ENCODE results near the gene CHD6.

Gene CHD6

DNA sequence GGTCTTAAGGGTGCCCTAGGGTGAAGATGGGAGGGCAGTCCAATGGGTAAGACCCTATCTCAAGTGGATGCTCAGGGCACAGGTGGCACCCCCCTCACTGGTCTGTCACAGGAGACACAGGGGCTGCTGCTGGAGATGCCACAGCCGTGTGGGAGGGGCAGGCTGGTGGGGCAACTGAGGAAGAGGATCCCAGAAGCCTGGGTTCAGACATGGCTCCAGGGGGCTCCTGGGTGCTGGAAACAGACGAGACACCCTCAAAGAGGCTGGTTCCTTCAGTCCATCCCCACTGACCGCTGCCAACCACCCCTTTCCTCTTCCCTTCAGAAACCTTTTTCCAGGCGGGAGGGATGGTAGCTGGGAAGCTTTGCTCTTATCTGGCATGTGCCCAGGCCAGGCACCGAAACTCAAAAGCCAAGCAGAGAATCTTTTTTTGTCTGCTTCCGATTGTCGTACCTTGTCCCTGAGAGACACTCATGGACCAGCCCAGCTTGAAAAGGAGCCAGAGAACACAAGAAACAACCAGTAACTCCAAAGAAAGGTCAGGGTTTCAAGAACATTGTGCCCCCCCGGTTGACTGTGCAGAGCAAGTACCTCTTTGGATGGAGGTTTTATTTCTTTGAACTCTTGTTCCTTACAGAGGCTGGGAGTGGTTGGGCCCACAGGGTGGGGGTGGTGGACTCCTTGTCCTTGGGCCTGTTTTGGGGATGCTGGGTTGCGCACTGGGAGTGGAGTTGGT, 223.1 kb downstream of the CHD6 start:
- TF ChIP-seq POLR2AphosphoS5 (IDR thresholded peaks at IDR 0.05; ENCODE audit: low read depth) (no peak), GABPA (IDR thresholded peaks at IDR 0.05; ENCODE audit: low read depth) (no peak), SPI1 (IDR thresholded peaks at IDR 0.05; ENCODE audit: borderline replicate concordance, low read depth) (no peak)
- TF ChIP-seq, protein P1, sequence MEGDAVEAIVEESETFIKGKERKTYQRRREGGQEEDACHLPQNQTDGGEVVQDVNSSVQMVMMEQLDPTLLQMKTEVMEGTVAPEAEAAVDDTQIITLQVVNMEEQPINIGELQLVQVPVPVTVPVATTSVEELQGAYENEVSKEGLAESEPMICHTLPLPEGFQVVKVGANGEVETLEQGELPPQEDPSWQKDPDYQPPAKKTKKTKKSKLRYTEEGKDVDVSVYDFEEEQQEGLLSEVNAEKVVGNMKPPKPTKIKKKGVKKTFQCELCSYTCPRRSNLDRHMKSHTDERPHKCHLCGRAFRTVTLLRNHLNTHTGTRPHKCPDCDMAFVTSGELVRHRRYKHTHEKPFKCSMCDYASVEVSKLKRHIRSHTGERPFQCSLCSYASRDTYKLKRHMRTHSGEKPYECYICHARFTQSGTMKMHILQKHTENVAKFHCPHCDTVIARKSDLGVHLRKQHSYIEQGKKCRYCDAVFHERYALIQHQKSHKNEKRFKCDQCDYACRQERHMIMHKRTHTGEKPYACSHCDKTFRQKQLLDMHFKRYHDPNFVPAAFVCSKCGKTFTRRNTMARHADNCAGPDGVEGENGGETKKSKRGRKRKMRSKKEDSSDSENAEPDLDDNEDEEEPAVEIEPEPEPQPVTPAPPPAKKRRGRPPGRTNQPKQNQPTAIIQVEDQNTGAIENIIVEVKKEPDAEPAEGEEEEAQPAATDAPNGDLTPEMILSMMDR (IDR thresholded peaks at IDR 0.05; ENCODE audit: insufficient read depth, low read length): no peak
- TF ChIP-seq, protein P2, sequence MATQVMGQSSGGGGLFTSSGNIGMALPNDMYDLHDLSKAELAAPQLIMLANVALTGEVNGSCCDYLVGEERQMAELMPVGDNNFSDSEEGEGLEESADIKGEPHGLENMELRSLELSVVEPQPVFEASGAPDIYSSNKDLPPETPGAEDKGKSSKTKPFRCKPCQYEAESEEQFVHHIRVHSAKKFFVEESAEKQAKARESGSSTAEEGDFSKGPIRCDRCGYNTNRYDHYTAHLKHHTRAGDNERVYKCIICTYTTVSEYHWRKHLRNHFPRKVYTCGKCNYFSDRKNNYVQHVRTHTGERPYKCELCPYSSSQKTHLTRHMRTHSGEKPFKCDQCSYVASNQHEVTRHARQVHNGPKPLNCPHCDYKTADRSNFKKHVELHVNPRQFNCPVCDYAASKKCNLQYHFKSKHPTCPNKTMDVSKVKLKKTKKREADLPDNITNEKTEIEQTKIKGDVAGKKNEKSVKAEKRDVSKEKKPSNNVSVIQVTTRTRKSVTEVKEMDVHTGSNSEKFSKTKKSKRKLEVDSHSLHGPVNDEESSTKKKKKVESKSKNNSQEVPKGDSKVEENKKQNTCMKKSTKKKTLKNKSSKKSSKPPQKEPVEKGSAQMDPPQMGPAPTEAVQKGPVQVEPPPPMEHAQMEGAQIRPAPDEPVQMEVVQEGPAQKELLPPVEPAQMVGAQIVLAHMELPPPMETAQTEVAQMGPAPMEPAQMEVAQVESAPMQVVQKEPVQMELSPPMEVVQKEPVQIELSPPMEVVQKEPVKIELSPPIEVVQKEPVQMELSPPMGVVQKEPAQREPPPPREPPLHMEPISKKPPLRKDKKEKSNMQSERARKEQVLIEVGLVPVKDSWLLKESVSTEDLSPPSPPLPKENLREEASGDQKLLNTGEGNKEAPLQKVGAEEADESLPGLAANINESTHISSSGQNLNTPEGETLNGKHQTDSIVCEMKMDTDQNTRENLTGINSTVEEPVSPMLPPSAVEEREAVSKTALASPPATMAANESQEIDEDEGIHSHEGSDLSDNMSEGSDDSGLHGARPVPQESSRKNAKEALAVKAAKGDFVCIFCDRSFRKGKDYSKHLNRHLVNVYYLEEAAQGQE (IDR thresholded peaks at IDR 0.05; ENCODE audit: insufficient replicate concordance, low read depth): no peak
- Histone ChIP-seq H3K27me3 (ENCODE audit: insufficient read depth, poor library complexity, severe bottlenecking) (no peaks in the 10 kb centered on the region), H3K4me3 (replicated peaks; ENCODE audit: insufficient read depth, low read length) (no peak overlapping the region), H3K27ac (replicated peaks) (no peak overlapping the region)
- DNase-seq (ENCODE audit: low read depth in 1 of 2, low spot score in 1 of 2): no peak

DNA sequence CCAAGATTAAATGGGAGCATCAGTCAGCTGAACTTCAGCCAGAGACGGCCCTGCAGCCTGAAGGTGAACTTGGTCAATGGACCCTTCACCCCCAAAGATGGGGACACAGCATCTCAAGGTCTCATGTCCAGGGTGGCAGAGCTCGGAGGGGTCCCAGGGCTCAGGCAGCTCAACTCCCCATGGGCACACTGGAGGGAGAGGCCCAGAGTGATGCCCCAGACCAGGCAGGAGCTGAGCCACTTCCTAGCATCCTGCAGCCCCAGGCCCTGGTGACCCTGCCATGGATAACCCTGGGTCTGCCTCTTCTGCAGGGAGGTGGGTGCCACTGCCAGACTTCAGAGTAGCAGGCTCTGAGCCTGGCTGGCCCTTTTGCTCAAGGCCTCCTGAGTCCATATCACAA, 224.1 kb downstream of the CHD6 start:
- no peak for DNase-seq (ENCODE audit: low read depth in 1 of 2, low spot score in 1 of 2)
- Histone ChIP-seq H3K27me3 (ENCODE audit: insufficient read depth, poor library complexity, severe bottlenecking) (no peaks in the 10 kb centered on the region), H3K4me3 (replicated peaks; ENCODE audit: insufficient read depth, low read length) (no peak overlapping the region), H3K27ac (replicated peaks) (no peak overlapping the region)
- TF ChIP-seq GABPA (IDR thresholded peaks at IDR 0.05; ENCODE audit: low read depth) (no peak), SPI1 (IDR thresholded peaks at IDR 0.05; ENCODE audit: borderline replicate concordance, low read depth) (no peak), POLR2AphosphoS5 (IDR thresholded peaks at IDR 0.05; ENCODE audit: low read depth) (no peak)
- TF ChIP-seq, protein P1 (IDR thresholded peaks at IDR 0.05; ENCODE audit: insufficient read depth, low read length): no peak
- TF ChIP-seq, protein P2 (IDR thresholded peaks at IDR 0.05; ENCODE audit: insufficient replicate concordance, low read depth): no peak

DNA sequence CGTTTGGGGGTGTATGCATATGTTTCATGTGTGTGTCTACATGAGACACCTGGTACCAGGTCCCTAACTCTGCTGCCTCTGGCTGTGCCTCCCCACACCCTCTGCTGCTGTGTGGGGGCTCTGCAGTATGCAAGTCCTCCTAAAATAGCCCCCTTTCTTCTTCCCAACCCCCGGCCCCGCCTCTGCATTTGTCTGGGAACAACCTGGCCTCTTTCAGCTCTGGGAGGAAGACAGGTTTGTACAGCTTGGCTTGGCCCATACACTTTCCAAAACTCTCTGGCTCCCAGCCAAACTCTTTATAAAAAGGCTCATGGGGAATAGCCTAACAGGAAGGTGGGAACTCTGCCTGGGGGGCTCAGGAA, 224.5 kb downstream of the CHD6 start:
- H3K4me3 ChIP-seq (replicated peaks; ENCODE audit: insufficient read depth, low read length): no peak overlapping the region
- H3K27ac ChIP-seq (replicated peaks): no peak overlapping the region
- TF ChIP-seq GABPA (IDR thresholded peaks at IDR 0.05; ENCODE audit: low read depth): no peak
- TF ChIP-seq POLR2AphosphoS5 (IDR thresholded peaks at IDR 0.05; ENCODE audit: low read depth): no peak
- no peak for TF ChIP-seq SPI1 (IDR thresholded peaks at IDR 0.05; ENCODE audit: borderline replicate concordance, low read depth)
- TF ChIP-seq, protein P2 (IDR thresholded peaks at IDR 0.05; ENCODE audit: insufficient replicate concordance, low read depth): no peak
- TF ChIP-seq, protein P1 (IDR thresholded peaks at IDR 0.05; ENCODE audit: insufficient read depth, low read length): no peak
- no peak for DNase-seq (ENCODE audit: low read depth in 1 of 2, low spot score in 1 of 2)
- no peaks in the 10 kb centered on the region for H3K27me3 ChIP-seq (ENCODE audit: insufficient read depth, poor library complexity, severe bottlenecking)
